WI38 (cell line): ENCODE data around the gene AIFM2.

ENCODE experiments used
- H3K4me3 ChIP-seq: 2 replicates; pipeline ENCODE4 v1.5.1; 2011; ENCODE audit warnings: low read depth, mild to moderate bottlenecking, control low read depth, low read length
- TF ChIP-seq, protein P1 (sequence below): IDR thresholded peaks from 2 replicates; pipeline ENCODE4 v1.5.1; 2012; ENCODE audit warnings: low read depth, mild to moderate bottlenecking, control low read depth, low read length

AIFM2 gene

DNA sequence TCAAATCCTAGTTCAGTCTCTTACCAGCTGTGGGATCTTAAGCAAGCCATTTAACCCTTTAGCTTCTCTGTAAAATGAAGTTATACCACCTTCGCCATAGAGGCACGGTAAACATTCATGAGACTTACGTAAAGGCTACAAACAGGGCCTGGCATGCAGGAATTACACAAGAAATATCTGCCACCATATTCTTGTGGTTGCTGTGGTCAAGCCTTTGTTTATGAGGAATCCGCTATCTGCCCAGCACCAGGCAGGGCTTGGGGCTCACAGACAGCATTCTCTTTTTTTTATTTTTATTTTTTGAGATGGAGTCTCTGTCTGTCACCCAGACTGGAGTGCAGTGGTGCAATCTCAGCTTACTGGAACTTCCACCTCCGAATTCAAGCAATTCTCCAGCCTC is 9.9 kb downstream of the AIFM2 start:
- H3K4me3 ChIP-seq: no peak overlapping the region
- TF ChIP-seq, protein P1, sequence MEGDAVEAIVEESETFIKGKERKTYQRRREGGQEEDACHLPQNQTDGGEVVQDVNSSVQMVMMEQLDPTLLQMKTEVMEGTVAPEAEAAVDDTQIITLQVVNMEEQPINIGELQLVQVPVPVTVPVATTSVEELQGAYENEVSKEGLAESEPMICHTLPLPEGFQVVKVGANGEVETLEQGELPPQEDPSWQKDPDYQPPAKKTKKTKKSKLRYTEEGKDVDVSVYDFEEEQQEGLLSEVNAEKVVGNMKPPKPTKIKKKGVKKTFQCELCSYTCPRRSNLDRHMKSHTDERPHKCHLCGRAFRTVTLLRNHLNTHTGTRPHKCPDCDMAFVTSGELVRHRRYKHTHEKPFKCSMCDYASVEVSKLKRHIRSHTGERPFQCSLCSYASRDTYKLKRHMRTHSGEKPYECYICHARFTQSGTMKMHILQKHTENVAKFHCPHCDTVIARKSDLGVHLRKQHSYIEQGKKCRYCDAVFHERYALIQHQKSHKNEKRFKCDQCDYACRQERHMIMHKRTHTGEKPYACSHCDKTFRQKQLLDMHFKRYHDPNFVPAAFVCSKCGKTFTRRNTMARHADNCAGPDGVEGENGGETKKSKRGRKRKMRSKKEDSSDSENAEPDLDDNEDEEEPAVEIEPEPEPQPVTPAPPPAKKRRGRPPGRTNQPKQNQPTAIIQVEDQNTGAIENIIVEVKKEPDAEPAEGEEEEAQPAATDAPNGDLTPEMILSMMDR: no peak

DNA sequence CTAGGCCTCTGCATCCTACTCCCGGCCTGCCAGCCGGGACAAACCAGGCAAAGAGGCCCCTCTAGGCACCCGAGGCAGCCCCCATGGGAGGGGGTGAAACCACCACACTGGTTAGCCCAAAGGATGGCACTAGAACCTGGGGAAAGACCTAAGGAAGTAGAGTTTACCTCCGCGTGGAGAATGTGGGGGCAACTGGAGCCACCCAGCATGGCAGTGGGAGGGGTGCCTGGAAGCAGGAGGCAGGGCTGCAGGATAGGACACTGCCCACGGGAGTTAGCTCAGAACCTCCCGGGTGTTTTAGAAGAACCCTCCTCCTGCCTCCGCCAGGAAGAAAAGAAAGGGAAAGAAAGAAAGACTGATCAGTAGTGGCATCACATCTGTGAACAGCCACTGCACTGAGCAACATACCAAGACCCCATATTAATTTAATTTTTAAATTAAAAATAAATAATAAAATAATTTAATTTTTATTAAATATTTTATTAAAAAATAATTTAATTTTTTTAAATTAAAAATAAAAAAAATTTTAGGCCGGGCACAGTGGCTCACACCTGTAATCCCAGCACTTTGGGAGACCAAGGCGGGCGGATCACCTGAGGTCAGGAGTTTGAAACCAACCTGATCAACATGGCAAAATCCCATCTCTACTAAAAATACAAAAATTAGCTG is 11.2 kb downstream of the AIFM2 start:
- TF ChIP-seq, protein P1: no peak
- H3K4me3 ChIP-seq: no peak overlapping the region

DNA sequence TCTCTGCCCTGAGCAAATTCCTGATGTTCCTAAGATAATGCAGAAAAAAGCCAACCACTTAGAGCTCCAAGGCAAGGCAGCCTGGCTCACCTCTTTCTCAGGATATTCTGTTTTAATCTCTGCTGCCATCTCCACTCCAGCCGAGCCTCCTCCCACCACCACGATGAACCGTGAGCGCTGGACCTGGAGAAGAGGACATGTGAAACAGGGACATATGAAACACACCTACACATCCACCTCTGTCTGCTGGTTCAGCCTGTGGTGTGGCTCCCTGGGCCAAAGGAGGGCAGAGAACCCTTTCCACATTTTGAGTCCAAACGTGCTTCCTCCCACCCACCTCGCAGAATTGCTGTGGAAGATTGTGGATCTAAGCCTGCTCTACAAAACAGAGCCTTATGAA is 12.2 kb downstream of the AIFM2 start:
- no peak overlapping the region for H3K4me3 ChIP-seq
- TF ChIP-seq, protein P1: no peak

DNA sequence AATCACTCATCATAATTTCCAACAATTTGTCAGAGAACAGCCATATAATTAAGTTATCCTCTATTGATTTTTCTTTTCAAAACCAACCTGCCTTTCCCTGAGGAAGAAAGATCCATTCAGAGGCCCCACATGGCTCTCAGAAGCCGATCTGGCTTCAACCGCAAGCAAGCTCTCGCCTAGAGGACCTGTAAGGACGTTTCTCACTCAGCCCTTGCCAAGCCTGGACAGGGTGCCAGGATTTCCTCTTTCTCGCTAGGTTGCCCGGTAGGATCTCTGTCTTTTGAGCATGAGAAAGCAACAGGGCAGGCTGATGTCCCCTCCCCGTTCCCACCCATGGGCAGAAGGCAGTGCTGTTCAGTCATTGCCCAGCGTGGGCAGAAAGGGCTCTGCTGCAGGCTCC is 13.0 kb downstream of the AIFM2 start:
- TF ChIP-seq, protein P1: no peak
- H3K4me3 ChIP-seq: no peak overlapping the region

DNA sequence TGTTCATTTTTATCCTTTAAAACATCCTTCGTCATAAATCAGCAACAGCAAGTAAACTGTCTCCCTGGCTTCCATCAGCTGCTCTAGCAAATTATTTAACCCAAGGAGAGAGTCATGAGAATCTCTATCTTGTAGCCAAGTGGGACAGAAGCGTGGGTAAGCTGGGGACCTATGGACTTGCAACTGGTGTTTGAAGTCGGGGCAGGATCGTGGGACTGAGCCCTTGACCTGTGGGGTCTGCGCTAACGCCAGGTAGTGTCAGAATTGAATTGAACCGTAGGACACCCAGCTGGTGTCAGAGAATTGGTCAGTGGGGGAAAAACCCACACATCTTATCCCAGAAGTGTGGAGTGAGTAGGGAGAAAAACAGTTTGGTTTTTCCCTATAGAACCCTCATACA is 13.4 kb downstream of the AIFM2 start:
- TF ChIP-seq, protein P1: no peak
- H3K4me3 ChIP-seq: no peak overlapping the region

DNA sequence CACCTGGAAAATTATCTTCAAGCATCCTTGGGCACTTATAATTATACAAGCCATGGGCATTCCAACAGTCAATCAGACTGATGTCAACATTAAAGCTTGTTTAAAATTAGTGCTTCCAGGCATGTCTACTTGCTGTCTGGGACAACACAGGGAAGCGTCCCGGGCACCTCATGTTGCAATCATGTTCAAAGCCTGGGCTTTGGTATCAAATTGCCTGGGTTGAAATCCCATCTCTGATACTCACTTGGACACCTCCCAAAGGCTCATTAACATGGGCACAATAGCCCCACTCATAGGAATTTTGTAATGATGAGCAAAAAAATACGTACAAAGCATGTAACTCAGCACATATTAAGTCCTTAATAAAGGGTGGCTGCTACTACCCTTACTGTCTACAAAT is 14.4 kb downstream of the AIFM2 start:
- H3K4me3 ChIP-seq: no peak overlapping the region
- TF ChIP-seq, protein P1: no peak

DNA sequence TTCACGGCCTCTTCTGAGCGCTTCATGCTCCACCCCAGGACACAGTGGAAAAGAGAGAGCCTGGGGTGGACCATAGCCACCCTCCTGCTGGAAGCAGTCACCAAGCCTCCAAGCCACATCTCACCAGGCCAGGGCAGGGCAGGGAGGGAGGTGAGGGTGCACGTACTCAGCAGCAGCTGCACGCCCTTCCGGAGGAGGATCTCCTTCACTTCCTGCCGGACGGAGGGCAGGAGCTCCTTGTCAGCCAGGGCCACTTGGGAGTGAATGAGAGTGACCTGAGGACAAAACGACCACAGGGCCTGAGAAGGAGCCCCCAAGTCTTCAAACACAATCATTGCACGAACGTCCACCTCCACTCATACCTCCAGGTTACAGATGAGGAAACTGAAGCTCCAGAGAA is 15.0 kb downstream of the AIFM2 start:
- TF ChIP-seq, protein P1: no peak
- H3K4me3 ChIP-seq: no peak overlapping the region
